H54 (cell line): Measurements from ENCODE around the gene PTGES3L.
A peak's percentile ranks its signal among the peaks of the same experiment; 100 is the strongest.
"Not testable (repeated sequence)": the region's sequence is repeated elsewhere in the genome, so short reads cannot be mapped to it uniquely, and the experiment has no call there.

Experiments used
- DNase-seq: peaks from one replicate; pipeline ENCODE4 v3.0.0; 2011; ENCODE audit warnings: low spot score, mixed read lengths; ENCODE audit not compliant: insufficient read length
- FAIRE-seq: peaks from 3 replicates; lab custom pipeline; 2011; peaks lifted over from hg19 to GRCh38; lab: Jason Lieb, UNC
- POLR2A ChIP-seq: IDR thresholded peaks from 2 replicates; pipeline ENCODE4 v1.6.1; 2011; ENCODE audit warnings: low read depth, mild to moderate bottlenecking, low read length

Gene PTGES3L

GRCh38 chr17:43003542-43004172 lies 23.8 kb upstream of the PTGES3L start:
- no peak for TF ChIP-seq POLR2A
- FAIRE-seq, result no peak
- no peak for DNase-seq

- DNase-seq, result not testable (repeated sequence)
Measured at GRCh38 chr17:43000894-43001293, 21.0 kb upstream of the PTGES3L start.

GRCh38 chr17:42999003-42999525 lies 19.2 kb upstream of the PTGES3L start:
- TF ChIP-seq POLR2A, result no peak
- FAIRE-seq (no peak), DNase-seq (no peak)

More at GRCh38 chr17:43000894-43001293, 21.0 kb upstream of the PTGES3L start:
- not testable (repeated sequence) for FAIRE-seq

GRCh38 chr17:42997984-42998938 lies 18.4 kb upstream of the PTGES3L start, which contains the start of gene RPL27:
Gene RPL27, plus strand, starts transcription at chr17:42998419. Its CDS starts 332 bp downstream, at chr17:42998751.
- peak; percentile 71 for DNase-seq
- peak; percentile 77 for TF ChIP-seq POLR2A
- FAIRE-seq, result peak; percentile 77

GRCh38 chr17:42997390-42997983 lies 17.6 kb upstream of the PTGES3L start:
- no peak for TF ChIP-seq POLR2A
- FAIRE-seq, result no peak
- no peak for DNase-seq

GRCh38 chr17:42993913-42994312 lies 14.0 kb upstream of the PTGES3L start:
- FAIRE-seq, result not testable (repeated sequence)

GRCh38 chr17:42992872-42993271 lies 13.0 kb upstream of the PTGES3L start:
- DNase-seq, result no peak
- FAIRE-seq, result no peak
- TF ChIP-seq POLR2A, result no peak

More at GRCh38 chr17:42993913-42994312, 14.0 kb upstream of the PTGES3L start:
- not testable (repeated sequence) for DNase-seq

GRCh38 chr17:42991471-42991870 lies 11.6 kb upstream of the PTGES3L start:
- no peak for FAIRE-seq
- no peak for DNase-seq
- TF ChIP-seq POLR2A, result no peak

- FAIRE-seq (no peak), DNase-seq (no peak)
- TF ChIP-seq POLR2A, result no peak
Measured at GRCh38 chr17:42989726-42990652, 10.1 kb upstream of the PTGES3L start.

- DNase-seq (no peak), FAIRE-seq (no peak)
- TF ChIP-seq POLR2A, result no peak
Measured at GRCh38 chr17:42989141-42989540, 9.3 kb upstream of the PTGES3L start.

GRCh38 chr17:42985225-42985624 lies 5.3 kb upstream of the PTGES3L start:
- no peak for FAIRE-seq
- no peak for DNase-seq
- no peak for TF ChIP-seq POLR2A

- no peak for TF ChIP-seq POLR2A
- DNase-seq (no peak), FAIRE-seq (no peak)
Measured at GRCh38 chr17:42982266-42982665, 2.4 kb upstream of the PTGES3L start.
